HPDE6-E6E7 (cell line): ENCODE results near the gene SH3RF3.
"Not testable (repeated sequence)": the region's sequence is repeated elsewhere in the genome, so short reads cannot be mapped to it uniquely, and the experiment has no call there.

ENCODE experiments used
- DNase-seq: peaks from one replicate; pipeline ENCODE4 v3.0.0; 2011; ENCODE audit warnings: missing footprints; ENCODE audit errors: extremely low spot score

The SH3RF3 gene

DNA sequence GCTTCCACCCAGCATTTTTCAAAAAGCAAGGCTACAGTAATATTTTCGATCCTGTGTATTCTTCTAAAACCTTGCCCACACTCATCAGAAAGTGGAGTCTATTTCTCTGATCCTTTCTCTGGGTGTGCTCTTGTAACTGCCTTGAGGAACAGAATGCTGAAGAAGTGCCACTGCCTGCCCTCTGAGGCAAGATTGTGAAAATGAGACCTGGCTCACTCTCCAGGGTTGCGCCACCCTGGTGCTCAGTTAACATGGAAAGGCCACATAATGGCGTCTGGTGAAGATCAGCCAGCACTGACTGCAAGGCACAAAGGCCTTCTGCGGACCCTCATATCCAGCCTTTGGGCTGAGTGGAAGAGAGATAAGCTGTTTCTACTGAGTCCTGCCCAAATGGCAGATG, 11.2 kb upstream of the SH3RF3 start:
- no peak for DNase-seq

DNA sequence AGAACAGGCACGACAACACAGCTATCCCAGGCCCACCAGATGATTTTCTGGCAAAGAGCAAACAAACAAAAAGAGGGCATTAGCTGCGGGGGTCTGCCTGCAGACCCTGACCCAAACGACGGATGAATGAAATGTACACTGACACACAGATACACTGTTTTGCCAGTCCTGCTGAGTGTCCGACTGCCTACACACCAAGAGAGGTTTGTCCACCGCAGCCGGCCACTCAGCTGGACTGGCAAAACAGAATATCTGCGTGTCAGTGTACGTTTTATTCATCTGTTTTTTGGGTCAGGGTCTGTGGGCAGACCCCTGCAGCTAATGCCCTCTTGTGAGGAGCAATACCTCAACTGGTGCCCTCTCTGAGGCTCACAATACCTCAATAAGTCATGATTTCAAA, 10.7 kb upstream of the SH3RF3 start:
- no peak for DNase-seq

GRCh38 chr2:109120166-109120565, 8.8 kb upstream of the SH3RF3 start:
- no peak for DNase-seq

DNA sequence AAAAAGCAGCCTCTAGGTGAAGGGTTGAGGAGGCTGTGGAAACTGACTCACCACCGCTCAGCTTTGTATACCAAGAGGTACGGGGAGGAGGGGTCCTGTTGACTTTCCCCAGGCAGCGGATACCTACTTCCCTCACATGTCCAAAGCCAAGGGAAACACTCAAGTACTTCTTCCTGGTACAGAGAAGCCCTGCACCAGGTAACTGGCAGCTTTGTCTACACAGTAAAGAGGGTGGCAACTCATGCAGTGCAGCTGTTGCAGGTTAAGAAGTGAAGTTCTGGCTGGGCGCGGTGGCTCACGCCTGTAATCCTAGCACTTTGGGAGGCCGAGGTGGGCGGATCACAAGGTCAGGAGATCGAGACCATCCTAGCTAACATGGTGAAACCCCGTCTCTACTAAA, 8.3 kb upstream of the SH3RF3 start:
- DNase-seq: not testable (repeated sequence)

GRCh38 chr2:109123586-109124201, 5.3 kb upstream of the SH3RF3 start:
- DNase-seq: no peak

DNA sequence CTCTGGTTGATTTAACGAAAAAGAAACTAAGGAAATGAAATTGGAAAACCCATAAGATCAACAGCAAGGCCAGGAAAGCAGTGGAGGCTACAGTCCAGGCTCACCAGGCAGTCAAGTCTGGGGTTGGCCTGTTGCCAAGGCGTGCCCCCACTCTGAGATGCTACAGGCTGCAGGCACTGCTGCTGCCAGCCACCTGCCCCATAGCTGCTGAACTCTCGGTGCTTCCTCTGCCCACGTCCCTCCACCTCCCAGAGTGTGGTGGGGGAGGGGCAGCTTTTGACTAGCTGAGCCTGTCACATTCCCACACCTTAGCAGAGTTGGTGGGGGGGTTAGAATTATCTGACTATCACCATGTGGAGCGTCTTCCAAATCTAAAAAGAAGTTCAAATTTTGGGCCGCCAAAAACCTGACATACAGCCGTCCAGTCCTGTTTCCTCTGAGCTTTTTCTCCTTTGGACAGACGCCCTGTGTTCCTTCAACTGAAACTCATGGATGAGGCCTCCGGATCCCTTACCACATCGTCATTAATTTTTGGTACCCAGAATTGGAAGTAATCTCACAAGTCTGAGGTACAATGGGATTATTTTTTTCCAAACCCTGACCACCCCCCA, 3.9 kb upstream of the SH3RF3 start:
- no peak for DNase-seq

- DNase-seq: peak; percentile 70
Observed at GRCh38 chr2:109125593-109126500, 3.2 kb upstream of the SH3RF3 start.

DNA sequence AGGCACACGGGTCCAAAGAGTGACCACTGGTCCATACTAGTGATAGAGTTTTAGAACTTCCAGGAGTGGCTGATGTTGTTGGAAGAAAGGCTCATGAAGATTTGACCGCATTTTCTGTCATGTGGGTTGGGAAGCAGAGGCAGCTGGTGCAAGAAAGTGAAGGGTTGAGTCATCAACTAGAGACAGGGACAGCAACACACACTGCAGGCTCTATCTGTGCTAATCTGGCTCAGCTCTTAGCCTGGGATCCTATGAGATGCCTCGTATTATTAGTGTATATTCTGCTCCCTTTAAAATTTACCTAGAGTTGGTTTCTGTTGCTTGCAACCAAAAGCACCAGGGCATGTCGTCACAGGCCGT, 2.5 kb upstream of the SH3RF3 start:
- DNase-seq: no peak

DNA sequence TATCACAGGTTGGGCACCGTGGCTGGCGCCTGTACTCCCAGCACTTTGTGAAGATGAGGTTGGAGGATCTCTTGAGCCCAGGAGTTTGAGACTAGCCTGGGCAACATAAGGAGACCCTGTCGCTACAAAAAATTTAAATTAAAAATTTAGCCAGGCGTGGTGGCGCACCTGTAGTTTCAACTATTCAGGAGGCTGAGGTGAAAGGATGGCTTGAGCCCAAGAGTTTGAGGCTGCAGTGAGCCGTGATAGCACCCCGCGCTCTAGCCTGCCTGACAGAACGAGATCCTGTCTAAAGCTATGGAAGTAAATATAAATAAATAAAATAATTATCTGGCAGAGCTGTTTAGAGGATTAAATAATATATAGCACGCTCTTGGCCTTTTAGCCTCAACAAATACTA, 1.4 kb upstream of the SH3RF3 start:
- no peak for DNase-seq

- peak; percentile 58 for DNase-seq
Observed at GRCh38 chr2:109128048-109128615, 873 bp upstream of the SH3RF3 start.

DNA sequence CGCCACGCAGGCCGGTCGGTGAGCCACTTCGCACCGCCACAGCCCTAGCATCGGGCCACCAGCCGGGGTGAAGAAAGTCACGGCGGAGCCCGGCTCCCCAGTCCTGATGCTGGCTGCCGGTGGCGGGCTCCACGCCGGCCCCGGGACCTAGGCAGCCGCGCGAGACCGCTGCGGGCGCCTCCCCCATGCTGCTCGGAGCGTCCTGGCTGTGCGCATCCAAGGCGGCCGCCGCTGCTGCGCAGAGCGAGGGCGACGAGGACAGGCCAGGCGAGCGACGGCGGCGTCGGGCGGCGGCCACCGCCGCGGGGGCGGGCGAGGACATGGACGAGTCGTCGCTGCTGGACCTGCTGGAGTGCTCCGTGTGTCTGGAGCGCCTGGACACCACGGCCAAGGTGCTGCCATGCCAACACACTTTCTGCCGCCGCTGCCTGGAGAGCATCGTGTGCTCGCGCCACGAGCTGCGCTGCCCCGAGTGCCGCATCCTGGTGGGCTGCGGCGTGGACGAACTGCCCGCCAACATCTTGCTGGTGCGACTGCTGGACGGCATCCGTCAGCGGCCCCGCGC, 433 bp downstream of the SH3RF3 start:
- no peak for DNase-seq

DNA sequence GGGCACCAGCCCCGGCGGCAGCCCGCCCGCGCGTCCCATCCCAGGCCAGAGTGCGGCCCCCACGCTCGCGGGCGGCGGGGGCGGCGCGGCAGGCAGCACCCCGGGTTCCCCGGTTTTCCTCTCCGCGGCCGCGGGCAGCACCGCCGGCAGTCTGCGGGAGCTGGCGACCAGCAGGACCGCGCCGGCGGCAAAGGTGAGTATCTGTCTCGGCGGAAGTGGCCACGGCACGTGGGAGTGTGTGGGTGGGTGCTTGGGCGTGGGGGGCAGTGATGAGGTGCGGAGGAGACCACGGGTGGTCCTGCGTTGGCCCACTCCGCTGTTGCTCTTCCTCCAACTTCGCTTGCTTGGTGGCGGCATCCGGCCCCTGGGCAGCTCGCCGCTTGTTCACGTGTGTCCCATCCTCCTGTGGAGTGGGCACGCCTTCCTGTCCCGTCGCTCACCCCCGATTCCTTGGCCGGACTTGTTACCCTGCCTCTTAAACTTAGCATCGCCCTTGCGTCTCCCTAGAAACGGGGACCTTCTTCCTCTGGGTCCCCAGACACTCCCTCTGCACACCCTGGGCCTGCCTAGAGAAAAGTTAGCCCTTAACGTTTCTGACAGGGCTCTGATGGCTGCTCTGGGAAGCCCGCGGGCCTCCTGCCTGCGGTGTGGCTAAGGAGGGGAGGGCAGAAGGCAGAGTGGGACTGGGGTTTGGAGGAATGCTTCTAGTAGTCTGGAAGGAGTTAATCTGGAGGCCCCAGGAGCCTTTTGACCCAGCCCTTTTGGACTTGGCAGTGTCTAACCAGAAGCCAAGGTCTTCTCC, 1.1 kb downstream of the SH3RF3 start:
- no peak for DNase-seq

DNA sequence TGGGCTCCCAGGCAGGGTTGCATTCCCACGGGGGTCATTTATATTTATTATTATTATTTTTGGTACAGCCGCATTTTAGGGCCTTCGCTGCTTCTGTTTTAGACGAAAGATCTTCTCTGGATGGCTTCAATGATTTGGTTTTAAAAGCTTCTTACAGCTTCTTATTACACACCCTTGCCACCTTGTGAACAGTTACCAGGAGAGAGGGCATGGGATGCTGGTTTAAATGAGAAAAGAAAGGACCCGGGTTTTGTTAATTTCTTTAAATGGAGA, 1.7 kb downstream of the SH3RF3 start:
- DNase-seq: no peak

DNA sequence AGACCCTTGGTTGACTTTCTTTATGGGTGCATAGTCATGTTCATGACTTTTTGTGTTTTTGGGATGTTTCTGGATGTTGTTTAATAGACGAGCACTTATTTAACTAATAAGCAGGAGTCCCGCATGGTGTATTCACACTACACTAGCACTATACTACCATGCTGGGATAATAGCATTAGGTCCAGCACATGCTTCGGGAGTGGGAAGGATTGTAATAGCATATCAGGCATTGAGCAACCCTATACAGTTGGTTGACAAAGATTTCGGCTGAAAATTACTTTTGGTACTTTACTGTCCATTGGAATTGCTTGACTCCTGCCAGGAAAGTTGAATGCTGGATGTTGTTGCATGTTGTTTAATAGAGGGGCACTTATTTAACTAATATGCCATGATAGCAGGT, 2.8 kb downstream of the SH3RF3 start:
- DNase-seq: no peak

DNA sequence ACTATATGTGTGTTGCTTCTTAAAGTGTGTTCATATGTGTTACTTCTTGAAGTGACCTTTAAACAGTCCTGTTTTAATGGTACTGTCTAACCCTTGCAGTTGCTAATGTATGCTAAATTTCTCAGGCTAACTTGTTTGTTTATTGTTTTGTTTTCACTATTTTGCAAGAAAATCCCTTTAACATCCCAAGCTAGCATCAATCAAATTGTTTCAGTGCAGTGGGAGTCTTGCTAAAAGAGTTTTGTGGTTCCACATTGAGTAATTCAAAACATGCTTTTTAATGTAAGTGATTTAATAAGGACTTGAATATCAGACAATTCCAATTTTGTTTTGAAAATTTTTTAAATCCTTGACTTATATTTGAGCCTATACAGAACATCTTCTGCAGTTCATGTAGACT, 3.6 kb downstream of the SH3RF3 start:
- DNase-seq: no peak

DNA sequence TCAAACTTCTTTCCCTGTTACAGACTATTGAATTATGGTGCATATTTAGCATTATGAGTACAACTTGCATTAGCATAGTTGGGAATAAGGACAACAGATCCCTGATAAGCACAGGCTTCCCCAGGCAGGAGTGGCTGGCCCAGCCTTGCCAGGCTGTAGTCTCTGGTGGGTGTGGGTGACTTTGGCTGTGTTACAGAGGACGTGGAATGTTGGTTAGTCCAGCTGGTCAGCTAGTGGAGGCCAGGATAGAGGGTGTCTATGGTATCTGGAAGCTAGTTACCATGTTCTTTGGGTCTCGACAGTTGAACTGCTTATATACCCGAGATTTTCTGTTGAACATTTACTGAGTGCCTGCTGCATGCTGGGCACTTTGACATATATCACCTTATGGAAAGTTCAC, 4.7 kb downstream of the SH3RF3 start:
- DNase-seq: no peak

- no peak for DNase-seq
Observed at GRCh38 chr2:109134741-109135358, 5.8 kb downstream of the SH3RF3 start.

- DNase-seq: no peak
Observed at GRCh38 chr2:109135359-109136197, 6.6 kb downstream of the SH3RF3 start.

DNA sequence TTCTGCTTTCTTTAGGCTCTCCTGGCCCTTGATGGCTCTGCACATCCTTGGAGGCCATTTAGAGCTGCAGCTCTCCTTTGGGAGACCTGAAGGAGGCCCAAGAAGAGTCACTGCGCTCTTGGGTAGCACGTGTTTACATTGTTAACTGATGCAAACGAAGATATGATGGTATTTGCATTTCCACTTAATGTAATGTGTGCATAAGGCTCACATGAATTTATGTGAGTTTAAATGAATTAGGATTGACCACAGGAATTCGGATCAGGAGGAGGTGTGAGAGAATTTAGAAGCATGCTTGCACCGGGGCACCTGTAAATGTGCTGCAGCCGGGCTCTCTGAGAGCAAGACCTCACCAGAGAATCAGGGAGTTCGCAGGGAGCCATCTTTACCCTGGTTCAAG, 7.5 kb downstream of the SH3RF3 start:
- DNase-seq: no peak

- DNase-seq: no peak
Observed at GRCh38 chr2:109137616-109138015, 8.6 kb downstream of the SH3RF3 start.
